K562 (cell line): ENCODE data around the gene CCNY. TPM values are rescaled to one million over a fixed set of nuclear protein-coding genes. Genes with fewer than 3 reads are reported as not detected.

ENCODE experiments used
- CREB3 ChIP-seq: fragments of 450-650 bp; conservative IDR thresholded peaks from 2 replicates; pipeline ENCODE4 v1.6.1; 2016; ENCODE audit warnings: missing genetic modification characterization, low read depth, mild to moderate bottlenecking, missing compliant biosample characterization, moderate library complexity
- TRIM25 ChIP-seq: fragments of 450-650 bp; IDR thresholded peaks from 2 replicates; pipeline ENCODE4 v1.7.0; 2016; ENCODE audit warnings: borderline replicate concordance
- TSHZ1 ChIP-seq: fragments of 250-450 bp; sonication (Bioruptor Pico); IDR thresholded peaks from 2 replicates; pipeline ENCODE4 v1.4.0; 2020; ENCODE audit warnings: mild to moderate bottlenecking, moderate library complexity
- ZNF512 ChIP-seq: IDR thresholded peaks from 2 replicates; pipeline ENCODE4 v1.6.1; 2016; ENCODE audit warnings: missing genetic modification characterization, missing compliant biosample characterization
- polyA plus RNA-seq, 8 experiments: library from polyadenylated mRNA; depleted of rRNA in 4 of 8; stranded (reverse) in 5 of 8; unstranded in 3 of 8; fragments of >200 nt; fragmentation: Nextera tagmentation in 2 of 8; fragmentation: Illumina TruSeq in 1 of 8; extraction: Ambion mirVana in 2 of 8; extraction: Trizol in 1 of 8; gene quantifications; 2 replicates each; pipeline versions ENCODE4 v1.2.1 to v1.2.3, GENCODE V29; 2011 to 2014; ENCODE audit warnings: inconsistent platforms in 1 of 8, missing spikeins in 1 of 8
- total RNA-seq, 7 experiments: library from RNA; depleted of rRNA in 6 of 7; stranded (reverse); fragments of >200 nt in 6 of 7; fragmentation: Illumina TruSeq in 2 of 7; extraction: Trizol in 2 of 7; gene quantifications; 2 replicates each; pipeline versions ENCODE4 v1.2.1 to v1.2.3, GENCODE V29; 2011 to 2021; ENCODE audit warnings: low replicate concordance in 1 of 7

CCNY gene
- total and polyA plus RNA-seq, 9 of the 15 experiments (the other 6 are each of a cell fraction or from before 2014, with no cell fraction given): 8.4 to 109 (median 38.6) TPM

- TF ChIP-seq ZNF512 (tag) (no peak), TSHZ1 (no peak), TRIM25 (no peak), CREB3 (tag) (no peak)
Observed at GRCh38 chr10:35334297-35334696, 2.0 kb upstream of the CCNY start (continued).
